ENCODE results near the gene DPP6. TPM values are rescaled to one million over a fixed set of nuclear protein-coding genes. Genes with fewer than 3 reads are reported as not detected.

Gene DPP6
- total and polyA plus RNA-seq, 2 experiments from 2014 or later, result 0.21 TPM; not detected in 1

DNA sequence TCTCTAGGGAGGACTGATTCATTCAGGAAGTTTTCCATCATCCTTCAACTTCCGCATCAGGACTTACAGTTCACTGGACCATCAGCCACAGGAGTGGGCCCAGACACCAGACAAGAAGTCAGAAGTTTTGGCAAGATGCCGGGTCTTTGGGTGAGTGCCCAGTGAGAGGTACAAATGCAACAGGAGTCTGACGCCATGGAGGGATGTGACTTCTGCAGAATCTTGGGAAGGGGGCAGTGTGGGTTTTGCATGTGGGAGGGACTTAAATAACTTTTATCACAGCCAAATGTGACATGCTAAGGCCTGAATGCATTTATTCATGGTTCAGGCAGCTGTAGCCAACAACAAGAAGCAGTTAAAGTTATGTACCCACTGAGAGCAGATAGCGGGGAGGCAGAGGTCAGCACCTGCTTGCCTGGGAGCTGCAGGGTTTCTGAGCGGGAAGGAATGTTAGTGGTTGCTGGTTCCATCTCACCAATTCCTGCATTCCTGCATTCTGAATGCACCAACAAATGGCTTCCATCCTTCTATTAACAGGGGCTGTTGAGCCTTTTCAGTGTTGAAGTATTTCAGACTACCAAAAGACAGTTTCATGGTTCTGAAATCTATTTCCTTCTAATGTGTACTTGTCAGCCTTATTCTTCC lies 575.6 kb downstream of the DPP6 start:
- TF ChIP-seq CTCF (IDR thresholded peaks at IDR 0.05; ENCODE audit: low read depth, low read length), result no peak
- H3K9me3 ChIP-seq (ENCODE audit: low read depth), result no peaks in the 10 kb centered on the region
- no peak overlapping the region for H3K27ac ChIP-seq
- H3K27me3 ChIP-seq, result no peaks in the 10 kb centered on the region
- no peaks in the 10 kb centered on the region for H3K36me3 ChIP-seq
- DNase-seq (ENCODE audit: low read depth in 1 of 2, low spot score in 1 of 2), result no peak
- no peak overlapping the region for H3K4me3 ChIP-seq
- H3K4me1 ChIP-seq (ENCODE audit: low read depth), result no peaks in the 10 kb centered on the region

DNA sequence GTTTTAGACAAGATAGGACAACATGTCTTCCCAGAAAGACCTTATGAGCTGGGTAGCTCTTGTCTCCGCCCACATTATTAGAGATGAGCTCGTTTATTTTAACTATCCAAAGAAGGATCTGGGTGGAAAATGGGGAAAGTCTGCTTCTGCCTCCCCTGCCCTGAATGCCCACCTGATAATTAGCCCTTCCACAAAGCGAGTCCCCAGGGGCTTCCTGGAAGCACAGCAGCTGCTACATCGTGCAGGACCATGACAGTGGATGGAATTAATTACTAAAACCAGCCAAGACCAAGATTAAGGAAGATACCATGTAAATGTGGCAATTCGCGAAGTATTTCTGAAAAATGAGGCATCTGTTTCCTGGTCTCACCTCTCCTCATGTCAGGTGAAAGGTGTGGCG lies 576.4 kb downstream of the DPP6 start:
- H3K36me3 ChIP-seq, result no peaks in the 10 kb centered on the region
- H3K27ac ChIP-seq, result no peak overlapping the region
- no peaks in the 10 kb centered on the region for H3K27me3 ChIP-seq
- no peak for TF ChIP-seq CTCF (IDR thresholded peaks at IDR 0.05; ENCODE audit: low read depth, low read length)
- H3K9me3 ChIP-seq (ENCODE audit: low read depth), result no peaks in the 10 kb centered on the region
- no peak overlapping the region for H3K4me3 ChIP-seq
- DNase-seq (ENCODE audit: low read depth in 1 of 2, low spot score in 1 of 2), result no peak
- H3K4me1 ChIP-seq (ENCODE audit: low read depth), result no peaks in the 10 kb centered on the region

DNA sequence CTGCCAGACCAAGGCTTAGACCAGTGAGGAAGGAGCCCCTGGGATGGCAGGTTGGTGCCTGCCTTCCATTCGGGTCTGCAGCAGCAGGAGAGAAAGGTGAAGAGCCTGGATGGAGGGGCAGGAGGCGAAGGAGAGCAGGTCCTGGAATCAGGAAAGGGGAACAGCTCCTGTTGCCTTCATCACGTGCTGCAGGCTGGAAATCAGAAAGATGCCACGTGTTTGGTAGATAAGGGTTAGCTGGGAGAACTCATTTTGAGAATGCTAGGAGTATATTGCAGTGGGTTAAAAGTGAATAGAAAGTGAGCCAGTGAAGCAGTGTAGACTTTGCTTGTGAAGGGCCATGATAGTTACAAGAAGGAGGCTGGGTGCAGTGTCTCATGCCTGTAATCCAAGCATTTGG lies 579.0 kb downstream of the DPP6 start:
- TF ChIP-seq CTCF (IDR thresholded peaks at IDR 0.05; ENCODE audit: low read depth, low read length), result no peak
- Histone ChIP-seq H3K9me3 (ENCODE audit: low read depth) (no peaks in the 10 kb centered on the region), H3K27ac (no peak overlapping the region)

GRCh38 chr7:154633641-154634040 lies 581.4 kb downstream of the DPP6 start:
- H3K36me3 ChIP-seq, result no peaks in the 10 kb centered on the region
- no peak for TF ChIP-seq CTCF (IDR thresholded peaks at IDR 0.05; ENCODE audit: low read depth, low read length)
- no peaks in the 10 kb centered on the region for H3K4me1 ChIP-seq (ENCODE audit: low read depth)
- DNase-seq (ENCODE audit: low read depth in 1 of 2, low spot score in 1 of 2), result no peak
- H3K27me3 ChIP-seq, result no peaks in the 10 kb centered on the region
- H3K27ac ChIP-seq, result no peak overlapping the region
- no peaks in the 10 kb centered on the region for H3K9me3 ChIP-seq (ENCODE audit: low read depth)
- no peak overlapping the region for H3K4me3 ChIP-seq

More for the DNA sequence above, 579.0 kb downstream of the DPP6 start:
- Histone ChIP-seq H3K27me3 (no peaks in the 10 kb centered on the region), H3K4me1 (ENCODE audit: low read depth) (no peaks in the 10 kb centered on the region), H3K36me3 (no peaks in the 10 kb centered on the region), H3K4me3 (no peak overlapping the region)
- DNase-seq (ENCODE audit: low read depth in 1 of 2, low spot score in 1 of 2), result no peak

DNA sequence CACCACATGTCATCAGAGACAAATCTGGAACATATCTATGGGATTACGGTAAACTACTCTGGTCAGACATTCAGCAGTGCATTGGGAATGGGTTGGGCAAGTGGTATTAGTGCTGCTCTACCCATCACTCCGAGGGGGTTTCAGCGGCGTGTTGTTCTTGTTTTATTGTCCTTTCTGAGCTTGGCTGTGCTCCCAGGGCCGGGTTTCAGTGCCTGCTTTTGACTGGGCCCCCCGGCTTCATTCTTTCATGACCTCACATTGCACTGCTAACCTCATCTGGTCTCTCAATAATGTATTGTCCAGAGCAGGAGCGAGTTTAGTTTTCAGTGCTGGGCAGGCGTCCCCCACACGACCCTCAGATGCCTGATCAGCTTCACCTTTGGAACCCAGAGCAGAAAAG lies 586.1 kb downstream of the DPP6 start:
- H3K27me3 ChIP-seq, result no peaks in the 10 kb centered on the region
- no peak overlapping the region for H3K27ac ChIP-seq
- no peak for TF ChIP-seq CTCF (IDR thresholded peaks at IDR 0.05; ENCODE audit: low read depth, low read length)
- H3K4me1 ChIP-seq (ENCODE audit: low read depth), result no peaks in the 10 kb centered on the region
- H3K4me3 ChIP-seq, result no peak overlapping the region
- no peak for DNase-seq (ENCODE audit: low read depth in 1 of 2, low spot score in 1 of 2)
- no peaks in the 10 kb centered on the region for H3K36me3 ChIP-seq
- no peaks in the 10 kb centered on the region for H3K9me3 ChIP-seq (ENCODE audit: low read depth)

Data from cardiac muscle cell (in vitro differentiated cells and primary cell).